ENCODE data around the gene GGT5. TPM values are rescaled to one million over a fixed set of nuclear protein-coding genes. Genes with fewer than 3 reads are reported as not detected.
"Not testable (repeated sequence)": the region's sequence is repeated elsewhere in the genome, so short reads cannot be mapped to it uniquely, and the experiment has no call there.

Gene GGT5
- total RNA-seq, 4 donors from 2014 or later: 8.9 to 25.2 (median 12.3) TPM

GRCh38 chr22:24285245-24285644 is 40.4 kb upstream of the GGT5 start:
- Histone ChIP-seq H3K4me3 (no peak overlapping the region), H3K4me1 (peaks cover 0 to 34% (median 12%) of the 10 kb centered on the region in 4 donors), H3K9me3 (no peaks in the 10 kb centered on the region), H3K36me3 (no peaks in the 10 kb centered on the region), H3K27ac (peak overlapping the region in 3 of 4 donors; percentile 5 to 41 (median 27)), H3K27me3 (no peaks in the 10 kb centered on the region)
- DNase-seq: no peak
- TF ChIP-seq CTCF (IDR thresholded peaks at IDR 0.05) (no peak), POLR2A (IDR thresholded peaks at IDR 0.05) (no peak)

GRCh38 chr22:24284747-24285203 is 39.9 kb upstream of the GGT5 start:
- Histone ChIP-seq H3K9me3 (no peaks in the 10 kb centered on the region), H3K4me3 (no peak overlapping the region), H3K4me1 (peaks cover 0 to 31% (median 10%) of the 10 kb centered on the region in 4 donors), H3K27me3 (no peaks in the 10 kb centered on the region), H3K36me3 (no peaks in the 10 kb centered on the region), H3K27ac (peak overlapping the region in 3 of 4 donors; percentile 5 to 41 (median 27))
- TF ChIP-seq POLR2A (IDR thresholded peaks at IDR 0.05) (no peak), CTCF (IDR thresholded peaks at IDR 0.05) (no peak)
- no peak for DNase-seq

GRCh38 chr22:24282401-24282800 is 37.5 kb upstream of the GGT5 start:
- Histone ChIP-seq H3K36me3 (no peaks in the 10 kb centered on the region), H3K27me3 (no peaks in the 10 kb centered on the region), H3K27ac (no peak overlapping the region), H3K4me1 (peaks cover 0 to 35% (median 10%) of the 10 kb centered on the region in 4 donors), H3K4me3 (no peak overlapping the region), H3K9me3 (no peaks in the 10 kb centered on the region)
- no peak for DNase-seq
- TF ChIP-seq CTCF (IDR thresholded peaks at IDR 0.05) (no peak), POLR2A (IDR thresholded peaks at IDR 0.05) (no peak)

- not testable (repeated sequence) for DNase-seq, H3K4me3 ChIP-seq, H3K27me3 ChIP-seq, H3K27ac ChIP-seq, H3K9me3 ChIP-seq, H3K36me3 ChIP-seq
- H3K4me1 ChIP-seq: peaks cover 0 to 18% (median 4%) of the 10 kb centered on the region in 4 donors
Measured at GRCh38 chr22:24280363-24280762, 35.5 kb upstream of the GGT5 start.

GRCh38 chr22:24274696-24275405 is 30.0 kb upstream of the GGT5 start:
- not testable (repeated sequence) for H3K36me3 ChIP-seq, H3K9me3 ChIP-seq, H3K4me3 ChIP-seq, H3K27me3 ChIP-seq, DNase-seq
- peak in 1 of 2 donors; percentile 10 for TF ChIP-seq POLR2A (IDR thresholded peaks at IDR 0.05)
- peak overlapping the region in 3 of 4 donors; percentile 22 to 58 (median 55) for H3K27ac ChIP-seq
- peaks cover 0 to 37% (median 12%) of the 10 kb centered on the region in 4 donors for H3K4me1 ChIP-seq

- not testable (repeated sequence) for H3K9me3 ChIP-seq, H3K27ac ChIP-seq, DNase-seq, H3K27me3 ChIP-seq, H3K4me3 ChIP-seq, H3K36me3 ChIP-seq
- peaks cover 0 to 33% (median 12%) of the 10 kb centered on the region in 4 donors for H3K4me1 ChIP-seq
Measured at GRCh38 chr22:24273906-24274305, 29.0 kb upstream of the GGT5 start.

- peaks cover 0 to 33% (median 12%) of the 10 kb centered on the region in 4 donors for H3K4me1 ChIP-seq
- H3K4me3 ChIP-seq: not testable (repeated sequence)
Measured at GRCh38 chr22:24273031-24273430, 28.1 kb upstream of the GGT5 start.

More at GRCh38 chr22:24273031-24273430, 28.1 kb upstream of the GGT5 start:
- H3K9me3 ChIP-seq, DNase-seq, H3K27ac ChIP-seq, H3K36me3 ChIP-seq, H3K27me3 ChIP-seq: not testable (repeated sequence)
